Right lobe of liver (tissue), 5 donors: ENCODE measurements around the gene CLPTM1. TPM values are rescaled to one million over a fixed set of nuclear protein-coding genes. Genes with fewer than 3 reads are reported as not detected.

Source experiments
- total RNA-seq, 6 experiments: library from RNA; depleted of rRNA in 2 of 6; stranded (reverse); fragments of >200 nt in 2 of 6; fragmentation: NEBNext Ultra II Directional in 3 of 6; extraction: Animal tissue kit (Norgen Biotek cat#: 25700) in 3 of 6; gene quantifications; one replicate each; pipeline versions ENCODE4 v1.1.0 to v1.2.4, GENCODE V29; 2016 to 2023
- donor health status: DM: no; HTN: no; CAD: no.
- donor health status: DM: no; HTN: no; CAD: no.
- donor health status: DM: no; HTN: yes; CAD: no.
- donor health status: DM: no; HTN: yes; CAD: no.

CLPTM1 gene
- total RNA-seq, 6 experiments from 2014 or later, result 78.7 to 90.6 (median 83.9) TPM

Other genes starting within 250 kb of the CLPTM1 start
- 10 to 100 TPM; 24.1 to 95.6 (median 31.3) TPM for gene BCL3, start 206.7 kb upstream of the CLPTM1 start, total RNA-seq
- gene CBLC, start 177.5 kb upstream of the CLPTM1 start, total RNA-seq, result 10 to 100 TPM in 5 of 6 experiments, 1 to 10 TPM in 1; 9.8 to 19.4 (median 15.6) TPM
- 10 to 100 TPM; 26.5 to 48.3 (median 32.7) TPM for gene BCAM, start 146.3 kb upstream of the CLPTM1 start, total RNA-seq
- 100 to 1,000 TPM in 1 of 6 experiments, 10 to 100 TPM in 5; 63.5 to 127 (median 87.4) TPM for gene NECTIN2, start 109.1 kb upstream of the CLPTM1 start, total RNA-seq
- gene TOMM40, start 64.1 kb upstream of the CLPTM1 start, total RNA-seq, result 10 to 100 TPM; 24.9 to 82.6 (median 26.7) TPM
- gene APOE, start 49.6 kb upstream of the CLPTM1 start, total RNA-seq, result 1,000 to 10,000 TPM; 3,480 to 8,780 (median 4,667) TPM
- 1,000 to 10,000 TPM; 4,903 to 7,393 (median 5,741) TPM for gene APOC1, start 40.8 kb upstream of the CLPTM1 start, total RNA-seq
- 100 to 1,000 TPM in 5 of 6 experiments, 10 to 100 TPM in 1; 55.6 to 462 (median 203) TPM for gene APOC4, start 13.1 kb upstream of the CLPTM1 start, total RNA-seq
- gene APOC2, start 9.3 kb upstream of the CLPTM1 start, total RNA-seq, result 1,000 to 10,000 TPM; 1,740 to 7,868 (median 2,043) TPM
- 10 to 100 TPM in 1 of 6 experiments, 1 to 10 TPM in 5; 1.2 to 21.4 (median 7.2) TPM for gene RELB, start 46.1 kb downstream of the CLPTM1 start, total RNA-seq
- 10 to 100 TPM; 30.5 to 66.8 (median 44.8) TPM for gene CLASRP, start 83.7 kb downstream of the CLPTM1 start, total RNA-seq
- under 1 TPM in 5 of 6 experiments, not detected in 1; 0.16 to 0.47 (median 0.35) TPM for gene ZNF296, start 121.1 kb downstream of the CLPTM1 start, total RNA-seq
- gene GEMIN7, start 123.9 kb downstream of the CLPTM1 start, total RNA-seq, result 10 to 100 TPM; 10.9 to 27.5 (median 14.0) TPM
- 10 to 100 TPM; 10.1 to 14.3 (median 11.0) TPM for gene PPP1R37, start 137.8 kb downstream of the CLPTM1 start, total RNA-seq
- under 1 TPM in 1 of 6 experiments, not detected in 5; 0.06 TPM for gene NKPD1, start 205.6 kb downstream of the CLPTM1 start, total RNA-seq
- gene TRAPPC6A, start 222.9 kb downstream of the CLPTM1 start, total RNA-seq, result 10 to 100 TPM; 13.1 to 33.3 (median 23.7) TPM
- 10 to 100 TPM in 1 of 6 experiments, 1 to 10 TPM in 5; 4.7 to 17.0 (median 6.1) TPM for gene BLOC1S3, start 223.4 kb downstream of the CLPTM1 start, total RNA-seq